GM21717 (cell line): Measurements from ENCODE around the gene NOL9.

ENCODE experiments used
- ATAC-seq: cut with Tn5 transposase; IDR thresholded peaks from one replicate; pipeline ENCODE4 v1.9.1; 2021; ENCODE audit warnings: mild to moderate bottlenecking, moderate library complexity; ENCODE audit not compliant: unreplicated experiment

The NOL9 gene

DNA sequence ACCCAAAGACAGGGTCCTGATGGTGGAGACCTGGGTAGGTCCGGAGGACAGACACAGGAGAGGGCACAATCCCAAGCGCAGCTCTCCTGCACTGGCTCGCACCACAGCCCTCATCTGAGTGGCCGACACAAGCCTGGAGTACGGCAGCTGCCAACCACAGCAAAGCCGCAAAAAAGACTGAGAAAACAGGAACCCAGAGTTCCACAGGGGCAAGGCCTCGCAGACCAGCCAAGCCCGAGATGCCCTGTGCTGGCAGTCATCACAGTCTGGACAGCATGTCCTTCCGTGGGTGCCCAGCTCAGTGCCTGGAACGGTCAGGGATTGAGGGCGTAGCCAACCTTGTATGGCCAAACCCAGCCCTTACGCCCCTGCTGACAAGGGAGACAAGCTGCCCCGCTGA, 36.9 kb upstream of the NOL9 start:
- no peak for ATAC-seq

DNA sequence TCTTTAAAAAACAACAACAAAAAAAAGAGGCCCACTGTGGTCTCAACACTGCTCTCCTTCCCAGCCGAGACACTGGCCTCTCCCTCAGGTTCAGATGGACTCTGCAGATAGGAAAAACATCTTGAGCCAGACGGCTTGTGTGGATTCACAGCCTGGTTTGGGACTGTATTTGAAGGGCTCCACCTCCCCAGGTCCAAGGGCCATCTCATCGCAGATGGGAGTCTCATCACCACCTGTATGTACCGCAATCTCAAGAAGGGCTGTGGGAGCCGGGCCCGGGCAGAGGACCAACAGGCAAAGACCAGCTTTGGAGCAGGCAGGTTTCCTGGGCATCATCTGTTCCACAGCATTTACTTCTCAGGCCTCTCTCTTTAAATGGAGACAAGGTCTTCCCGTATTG, 35.7 kb upstream of the NOL9 start:
- ATAC-seq, result no peak

DNA sequence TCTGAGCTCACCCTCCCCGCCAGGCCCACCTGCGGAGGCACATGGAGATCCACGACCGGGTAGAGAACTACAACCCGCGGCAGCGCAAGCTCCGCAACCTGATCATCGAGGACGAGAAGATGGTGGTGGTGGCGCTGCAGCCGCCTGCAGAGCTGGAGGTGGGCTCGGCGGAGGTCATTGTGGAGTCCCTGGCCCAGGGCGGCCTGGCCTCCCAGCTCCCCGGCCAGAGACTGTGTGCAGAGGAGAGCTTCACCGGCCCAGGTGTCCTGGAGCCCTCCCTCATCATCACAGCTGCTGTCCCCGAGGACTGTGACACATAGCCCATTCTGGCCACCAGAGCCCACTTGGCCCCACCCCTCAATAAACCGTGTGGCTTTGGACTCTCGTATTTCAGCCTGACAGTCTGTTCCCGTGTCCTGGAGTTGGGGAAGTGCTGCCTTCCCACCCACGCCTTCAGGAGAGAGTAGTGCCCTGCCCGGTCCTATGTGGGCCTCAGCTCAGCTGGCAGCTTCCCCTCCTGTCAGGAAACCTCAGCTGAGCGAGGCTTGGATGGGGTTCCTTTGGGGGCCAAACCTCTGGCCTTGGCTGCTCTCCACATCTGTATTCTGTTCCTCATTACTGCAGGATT, 34.7 kb upstream of the NOL9 start:
- ATAC-seq, result no peak

DNA sequence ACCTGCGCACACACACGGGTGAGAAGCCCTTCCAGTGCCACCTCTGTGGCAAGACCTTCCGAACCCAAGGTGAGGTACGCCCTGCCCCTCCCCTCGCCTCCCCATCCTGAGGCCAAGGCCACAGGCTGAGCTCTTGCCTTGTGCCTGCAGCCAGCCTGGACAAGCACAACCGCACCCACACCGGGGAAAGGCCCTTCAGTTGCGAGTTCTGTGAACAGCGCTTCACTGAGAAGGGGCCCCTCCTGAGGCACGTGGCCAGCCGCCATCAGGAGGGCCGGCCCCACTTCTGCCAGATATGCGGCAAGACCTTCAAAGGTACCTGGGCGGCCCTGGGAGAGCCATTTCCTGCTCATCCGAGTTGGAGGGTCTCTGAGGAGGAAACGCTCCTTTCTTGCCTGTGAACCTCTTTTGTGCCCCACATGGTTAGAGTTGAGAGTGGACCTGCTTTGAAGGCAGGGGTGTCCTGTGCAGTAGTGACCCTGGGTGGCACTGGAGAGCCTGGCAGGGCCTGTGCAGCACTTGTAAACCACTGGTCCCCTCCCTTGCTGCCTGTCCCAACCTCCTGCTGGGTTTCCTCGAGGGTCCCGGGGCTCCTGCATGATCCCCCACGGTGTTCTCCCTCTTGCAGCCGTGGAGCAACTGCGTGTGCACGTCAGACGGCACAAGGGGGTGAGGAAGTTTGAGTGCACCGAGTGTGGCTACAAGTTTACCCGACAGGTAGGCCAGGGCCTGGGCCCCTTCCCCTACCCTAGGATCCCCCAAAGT, 34.0 kb upstream of the NOL9 start:
- no peak for ATAC-seq

- no peak for ATAC-seq
Measured at GRCh38 chr1:6587261-6588005, 33.1 kb upstream of the NOL9 start.

DNA sequence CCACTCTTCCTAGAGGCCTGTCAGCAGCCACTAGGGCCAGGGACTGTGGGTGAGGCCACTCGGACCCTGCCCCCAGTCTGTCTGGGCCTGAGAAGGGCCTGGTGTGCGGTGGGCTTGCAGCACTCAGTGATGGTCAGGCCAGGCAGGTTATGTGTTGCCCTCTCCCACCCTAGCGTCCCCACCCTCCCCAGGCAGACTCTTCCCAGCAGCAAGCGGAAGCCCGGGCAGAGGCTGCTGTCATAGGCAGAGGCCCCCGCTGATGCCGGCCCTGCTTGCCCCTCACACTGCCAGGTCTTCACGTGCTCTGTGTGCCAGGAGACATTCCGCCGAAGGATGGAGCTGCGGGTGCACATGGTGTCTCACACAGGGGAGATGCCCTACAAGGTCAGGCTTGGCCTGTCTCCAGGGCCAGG, 32.1 kb upstream of the NOL9 start:
- ATAC-seq, result no peak

GRCh38 chr1:6585841-6586240, 31.5 kb upstream of the NOL9 start:
- no peak for ATAC-seq

DNA sequence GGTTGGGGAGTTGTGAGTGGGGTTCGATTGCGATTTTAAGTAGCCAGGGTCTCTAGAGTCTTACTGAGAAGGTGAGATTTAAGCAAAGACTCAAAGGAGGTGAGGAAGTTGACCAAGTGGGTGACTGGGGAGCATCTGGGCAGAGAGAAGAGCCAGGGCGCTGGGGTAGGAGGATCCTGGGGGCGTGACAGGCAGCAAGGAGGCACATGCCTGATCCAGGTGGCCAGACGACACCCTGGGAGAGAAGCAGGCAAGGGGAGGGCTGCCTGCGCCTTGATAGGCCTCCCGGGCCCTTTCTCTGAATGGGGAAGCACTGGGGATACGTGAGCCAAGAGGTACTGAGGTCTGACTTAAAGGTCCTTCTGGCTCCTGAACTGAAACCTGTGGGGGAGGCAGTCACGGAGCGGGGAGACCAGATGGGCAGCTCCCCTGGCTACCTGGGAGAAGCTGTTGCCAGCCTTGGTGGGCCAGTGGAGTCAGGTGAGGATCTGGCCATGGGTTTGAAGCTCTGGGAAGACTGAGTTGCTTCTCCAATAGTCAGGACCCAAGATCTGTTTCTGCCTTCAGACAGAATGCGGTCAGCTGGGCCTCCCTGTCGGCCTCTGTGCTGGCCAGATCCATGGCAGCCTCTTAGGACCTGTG, 30.9 kb upstream of the NOL9 start:
- ATAC-seq, result no peak

DNA sequence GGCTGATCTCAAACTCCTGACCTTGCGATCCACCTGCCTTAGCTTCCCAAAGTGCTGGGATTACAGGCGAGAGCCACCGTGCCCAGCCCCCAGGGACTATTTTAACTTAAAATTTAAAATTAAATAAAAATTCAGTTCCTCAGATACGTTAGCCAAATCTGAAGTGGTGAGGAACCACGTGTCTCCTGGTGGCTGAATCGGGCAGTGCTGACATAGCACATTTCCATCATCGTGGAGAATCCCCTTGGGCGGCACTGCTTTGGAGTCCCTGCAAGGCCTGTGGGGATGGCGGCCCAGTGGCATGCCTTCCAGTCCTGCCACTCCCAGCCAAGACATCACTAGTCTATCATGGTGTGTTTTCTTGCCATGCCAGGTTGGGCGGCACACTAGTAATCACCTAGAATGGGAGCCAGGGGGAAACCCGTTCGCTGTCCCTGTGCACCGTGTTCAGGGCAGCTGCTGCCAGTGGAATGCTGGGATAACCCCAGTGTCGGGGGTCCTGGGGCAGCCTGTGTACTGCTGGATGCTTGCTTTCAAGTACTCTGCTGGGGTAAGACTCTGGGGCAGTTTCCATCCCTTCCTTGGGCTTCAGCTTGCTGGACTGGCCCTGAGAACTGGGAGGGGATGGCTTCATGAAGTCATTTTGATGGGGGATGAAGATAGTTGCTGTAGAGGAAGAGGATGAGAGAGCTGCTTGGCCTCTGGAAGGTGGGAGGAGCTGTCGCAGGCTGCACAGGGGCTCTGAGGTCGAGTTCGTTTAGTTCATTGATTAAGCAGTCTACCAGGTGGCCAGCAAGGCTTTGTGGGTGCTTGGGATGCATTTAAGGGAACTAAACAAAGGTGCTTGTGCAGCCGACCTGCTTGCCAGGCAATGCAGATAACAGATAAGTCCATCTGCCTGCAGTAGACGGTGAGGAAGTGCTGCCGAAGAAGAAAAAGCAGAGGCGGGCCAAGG, 30.1 kb upstream of the NOL9 start:
- no peak for ATAC-seq

DNA sequence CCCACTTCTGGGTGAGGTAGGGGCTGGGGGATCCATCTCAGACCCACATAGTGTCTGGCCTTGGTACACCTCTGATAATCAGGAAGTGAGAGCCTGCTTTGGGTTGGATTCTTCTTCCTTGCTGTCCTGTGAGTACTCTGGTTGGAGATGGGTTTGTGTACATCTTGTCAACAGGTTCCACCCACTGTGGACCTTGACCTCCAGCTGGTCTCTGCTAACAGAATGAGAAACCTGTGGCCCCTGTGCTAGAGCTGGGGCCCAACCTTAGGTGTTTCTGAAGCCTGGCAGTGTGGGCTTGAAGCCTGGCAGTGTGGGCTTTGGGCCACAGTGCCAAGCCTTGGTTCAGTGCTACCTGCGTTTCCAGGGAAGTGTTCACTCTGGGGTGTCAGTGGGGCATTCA, 28.1 kb upstream of the NOL9 start:
- ATAC-seq, result no peak

DNA sequence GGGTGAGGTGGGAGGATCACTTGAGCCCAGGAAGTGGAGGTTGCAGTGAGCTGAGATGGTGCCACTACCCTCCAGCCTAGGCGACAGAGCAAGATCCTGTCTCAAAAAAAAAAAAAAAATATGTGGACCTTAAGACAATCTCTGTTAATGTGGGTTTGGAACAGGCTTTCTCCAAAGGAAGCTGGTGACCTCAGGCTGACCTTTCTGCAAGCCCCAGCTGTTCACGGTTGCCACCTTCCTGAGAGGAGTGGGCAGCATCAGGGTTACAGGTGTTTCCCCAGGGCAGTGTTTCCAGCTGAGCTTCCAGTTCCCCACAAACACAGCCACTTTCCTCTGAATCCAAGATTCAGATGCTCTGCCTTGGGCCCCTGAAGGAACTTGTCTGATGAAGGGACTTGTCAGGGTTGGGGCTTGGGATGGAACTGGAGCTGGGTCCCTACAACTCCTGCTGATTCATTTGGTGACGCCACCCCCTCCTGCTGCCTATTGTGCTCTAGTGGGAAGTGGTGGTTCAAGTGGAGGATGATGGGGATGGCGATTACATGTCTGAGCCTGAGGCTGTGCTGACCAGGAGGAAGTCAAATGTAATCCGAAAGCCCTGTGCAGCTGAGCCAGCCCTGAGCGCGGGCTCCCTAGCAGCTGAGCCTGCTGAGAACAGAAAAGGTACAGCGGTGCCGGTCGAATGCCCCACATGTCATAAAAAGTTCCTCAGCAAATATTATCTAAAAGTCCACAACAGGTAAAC, 27.4 kb upstream of the NOL9 start:
- no peak for ATAC-seq

GRCh38 chr1:6580593-6581409, 26.5 kb upstream of the NOL9 start:
- no peak for ATAC-seq

DNA sequence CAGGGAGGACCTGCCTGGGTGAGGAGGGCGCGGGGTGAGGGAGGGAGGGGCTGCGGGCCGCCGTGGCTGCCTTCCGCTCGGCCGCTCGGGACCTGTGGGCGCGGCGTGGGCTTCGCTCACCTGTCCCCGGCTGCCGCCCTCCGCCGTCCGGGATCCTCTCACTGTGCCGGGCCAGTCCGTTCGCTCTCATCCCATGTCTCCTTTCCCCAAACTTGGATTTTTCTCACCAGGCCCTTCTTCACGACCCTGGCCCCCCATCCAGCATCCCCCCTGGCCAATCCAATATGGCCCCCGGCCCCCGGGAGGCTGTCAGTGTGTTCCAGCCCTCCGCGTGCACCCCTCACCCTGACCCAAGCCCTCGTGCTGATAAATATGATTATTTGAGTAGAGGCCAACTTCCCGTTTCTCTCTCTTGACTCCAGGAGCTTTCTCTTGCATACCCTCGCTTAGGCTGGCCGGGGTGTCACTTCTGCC, 25.8 kb upstream of the NOL9 start:
- ATAC-seq, result no peak

DNA sequence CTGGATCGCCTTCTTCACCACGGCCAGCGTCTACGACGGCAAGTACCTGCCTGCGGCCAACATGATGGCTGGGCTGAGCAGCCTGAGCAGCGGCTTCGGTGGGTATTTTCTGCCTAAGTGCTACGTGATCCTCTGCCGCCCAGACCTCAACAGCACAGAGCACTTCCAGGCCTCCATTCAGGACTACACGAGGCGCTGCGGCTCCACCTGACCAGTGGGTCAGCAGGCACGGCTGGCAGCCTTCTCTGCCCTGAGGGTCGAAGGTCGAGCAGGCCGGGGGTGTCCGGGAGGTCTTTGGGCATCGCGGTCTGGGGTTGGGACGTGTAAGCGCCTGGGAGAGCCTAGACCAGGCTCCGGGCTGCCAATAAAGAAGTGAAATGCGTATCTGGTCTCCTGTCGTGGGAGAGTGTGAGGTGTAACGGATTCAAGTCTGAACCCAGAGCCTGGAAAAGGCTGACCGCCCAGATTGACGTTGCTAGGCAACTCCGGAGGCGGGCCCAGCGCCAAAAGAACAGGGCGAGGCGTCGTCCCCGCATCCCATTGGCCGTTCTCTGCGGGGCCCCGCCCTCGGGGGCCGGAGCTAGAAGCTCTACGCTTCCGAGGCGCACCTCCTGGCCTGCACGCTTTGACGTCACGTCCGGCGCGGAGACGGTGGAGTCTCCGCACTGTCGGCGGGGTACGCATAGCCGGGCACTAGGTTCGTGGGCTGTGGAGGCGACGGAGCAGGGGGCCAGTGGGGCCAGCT, 25.2 kb upstream of the NOL9 start, which contains the start of gene ZBTB48:
Gene ZBTB48, plus strand, starts transcription at position 621 of the 745 bp plus-strand sequence. CDS start 616 bp downstream, outside the sequence.
- ATAC-seq, result peak; percentile 94

DNA sequence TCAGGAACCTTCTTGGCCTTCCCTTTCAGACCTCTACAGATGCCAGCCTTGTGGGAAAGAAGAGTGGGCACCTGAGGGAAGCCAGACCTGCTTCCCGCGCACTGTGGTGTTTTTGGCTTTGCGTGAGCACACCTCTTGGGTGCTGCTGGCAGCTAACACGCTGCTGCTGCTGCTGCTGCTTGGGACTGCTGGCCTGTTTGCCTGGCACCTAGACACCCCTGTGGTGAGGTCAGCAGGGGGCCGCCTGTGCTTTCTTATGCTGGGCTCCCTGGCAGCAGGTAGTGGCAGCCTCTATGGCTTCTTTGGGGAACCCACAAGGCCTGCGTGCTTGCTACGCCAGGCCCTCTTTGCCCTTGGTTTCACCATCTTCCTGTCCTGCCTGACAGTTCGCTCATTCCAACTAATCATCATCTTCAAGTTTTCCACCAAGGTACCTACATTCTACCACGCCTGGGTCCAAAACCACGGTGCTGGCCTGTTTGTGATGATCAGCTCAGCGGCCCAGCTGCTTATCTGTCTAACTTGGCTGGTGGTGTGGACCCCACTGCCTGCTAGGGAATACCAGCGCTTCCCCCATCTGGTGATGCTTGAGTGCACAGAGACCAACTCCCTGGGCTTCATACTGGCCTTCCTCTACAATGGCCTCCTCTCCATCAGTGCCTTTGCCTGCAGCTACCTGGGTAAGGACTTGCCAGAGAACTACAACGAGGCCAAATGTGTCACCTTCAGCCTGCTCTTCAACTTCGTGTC, 24.5 kb upstream of the NOL9 start:
- no peak for ATAC-seq

DNA sequence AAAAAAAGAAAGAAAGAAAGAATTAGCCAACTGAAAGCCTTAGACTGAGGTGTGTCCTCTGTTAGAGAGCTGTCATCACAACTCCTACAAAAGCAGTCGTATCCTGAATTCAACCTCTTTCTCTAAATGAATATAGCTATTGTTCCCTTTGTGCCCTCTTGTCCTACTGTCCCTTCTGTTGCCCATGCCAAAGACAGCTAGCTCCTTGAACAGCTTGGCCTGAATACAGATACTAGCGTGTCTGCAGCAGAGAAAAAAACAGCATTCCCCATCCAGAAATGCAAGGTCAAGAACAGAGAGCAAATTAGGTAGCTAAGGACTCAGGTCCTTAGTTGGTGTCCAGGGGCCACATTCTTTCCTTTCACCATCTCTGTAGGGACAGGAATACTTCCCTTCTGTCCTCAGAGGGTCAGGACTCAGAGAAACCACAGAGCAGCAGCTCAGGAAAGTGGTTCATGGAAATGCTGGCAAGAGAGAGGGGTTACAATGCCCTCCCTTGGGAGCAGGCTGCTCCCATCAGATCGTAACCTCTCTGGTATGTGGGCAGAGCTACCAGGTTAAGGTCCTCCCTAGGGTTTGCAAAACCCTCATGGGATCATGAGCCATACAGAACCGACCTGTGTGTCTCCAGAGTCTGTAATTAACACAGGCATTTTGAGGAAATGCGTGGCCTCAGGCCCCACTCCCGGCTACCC, 23.7 kb upstream of the NOL9 start:
- no peak for ATAC-seq

- no peak for ATAC-seq
Measured at GRCh38 chr1:6574818-6575217, 20.5 kb upstream of the NOL9 start.
